ENCODE data around the gene ATXN7L1.

DNA sequence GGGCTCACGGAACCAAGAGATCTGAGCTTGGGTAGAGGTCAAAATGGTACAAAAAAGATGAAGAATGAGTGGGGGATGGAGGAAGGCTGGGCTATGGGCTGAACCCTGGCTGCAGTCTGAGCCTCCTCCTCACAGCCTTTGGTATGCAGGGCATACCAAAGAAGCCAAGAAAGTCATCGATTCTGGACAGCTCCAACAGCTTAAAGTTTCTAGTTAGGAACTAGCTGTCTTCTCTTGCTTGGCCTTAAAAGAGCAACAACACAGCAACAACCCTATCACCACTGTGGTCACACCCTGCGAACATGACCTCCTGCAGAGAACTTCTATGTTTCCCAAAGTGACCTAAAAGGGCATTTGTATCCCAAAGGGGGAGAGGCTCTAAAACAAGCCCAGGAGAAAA lies 169.0 kb downstream of the ATXN7L1 start:
- TF ChIP-seq, protein P1, sequence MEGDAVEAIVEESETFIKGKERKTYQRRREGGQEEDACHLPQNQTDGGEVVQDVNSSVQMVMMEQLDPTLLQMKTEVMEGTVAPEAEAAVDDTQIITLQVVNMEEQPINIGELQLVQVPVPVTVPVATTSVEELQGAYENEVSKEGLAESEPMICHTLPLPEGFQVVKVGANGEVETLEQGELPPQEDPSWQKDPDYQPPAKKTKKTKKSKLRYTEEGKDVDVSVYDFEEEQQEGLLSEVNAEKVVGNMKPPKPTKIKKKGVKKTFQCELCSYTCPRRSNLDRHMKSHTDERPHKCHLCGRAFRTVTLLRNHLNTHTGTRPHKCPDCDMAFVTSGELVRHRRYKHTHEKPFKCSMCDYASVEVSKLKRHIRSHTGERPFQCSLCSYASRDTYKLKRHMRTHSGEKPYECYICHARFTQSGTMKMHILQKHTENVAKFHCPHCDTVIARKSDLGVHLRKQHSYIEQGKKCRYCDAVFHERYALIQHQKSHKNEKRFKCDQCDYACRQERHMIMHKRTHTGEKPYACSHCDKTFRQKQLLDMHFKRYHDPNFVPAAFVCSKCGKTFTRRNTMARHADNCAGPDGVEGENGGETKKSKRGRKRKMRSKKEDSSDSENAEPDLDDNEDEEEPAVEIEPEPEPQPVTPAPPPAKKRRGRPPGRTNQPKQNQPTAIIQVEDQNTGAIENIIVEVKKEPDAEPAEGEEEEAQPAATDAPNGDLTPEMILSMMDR (IDR thresholded peaks at IDR 0.05), result no peak
- no peak for TF ChIP-seq EP300 (IDR thresholded peaks at IDR 0.05)

All from gastroesophageal sphincter (tissue), 3 donors.